ENCODE data around the gene VPS51. TPM values are rescaled to one million over a fixed set of nuclear protein-coding genes. Genes with fewer than 3 reads are reported as not detected.

VPS51 gene
- total RNA-seq, 4 donors from 2014 or later: 280 to 636 (median 416) TPM

- Histone ChIP-seq H3K4me1 (peaks cover 0 to 6% (median 0%) of the 10 kb centered on the region in 4 donors), H3K36me3 (no peaks in the 10 kb centered on the region), H3K27me3 (no peaks in the 10 kb centered on the region), H3K27ac (peak overlapping the region in 2 of 4 donors; percentile 18 to 22), H3K9me3 (no peaks in the 10 kb centered on the region), H3K4me3 (no peak overlapping the region)
- no peak for DNase-seq
- TF ChIP-seq CTCF (IDR thresholded peaks at IDR 0.05) (no peak), POLR2A (IDR thresholded peaks at IDR 0.05) (no peak)
Observed at GRCh38 chr11:65066315-65066714, 29.7 kb upstream of the VPS51 start.

GRCh38 chr11:65066805-65067291 lies 29.2 kb upstream of the VPS51 start:
- H3K4me1 ChIP-seq: peaks cover 0 to 6% (median 0%) of the 10 kb centered on the region in 4 donors
- no peak for DNase-seq
- H3K27ac ChIP-seq: no peak overlapping the region
- H3K4me3 ChIP-seq: no peak overlapping the region
- H3K9me3 ChIP-seq: no peaks in the 10 kb centered on the region
- H3K36me3 ChIP-seq: no peaks in the 10 kb centered on the region
- TF ChIP-seq CTCF (IDR thresholded peaks at IDR 0.05) (no peak), POLR2A (IDR thresholded peaks at IDR 0.05) (no peak)
- no peaks in the 10 kb centered on the region for H3K27me3 ChIP-seq

- Histone ChIP-seq H3K36me3 (no peaks in the 10 kb centered on the region), H3K4me3 (no peak overlapping the region), H3K27me3 (no peaks in the 10 kb centered on the region), H3K9me3 (no peaks in the 10 kb centered on the region), H3K4me1 (peaks cover 0 to 6% (median 0%) of the 10 kb centered on the region in 4 donors), H3K27ac (no peak overlapping the region)
- no peak for DNase-seq
- TF ChIP-seq POLR2A (IDR thresholded peaks at IDR 0.05) (no peak), CTCF (IDR thresholded peaks at IDR 0.05) (no peak)
Observed at GRCh38 chr11:65067446-65067845, 28.6 kb upstream of the VPS51 start.

- no peak for TF ChIP-seq POLR2A (IDR thresholded peaks at IDR 0.05)
- no peak for TF ChIP-seq CTCF (IDR thresholded peaks at IDR 0.05)
- Histone ChIP-seq H3K27me3 (no peaks in the 10 kb centered on the region), H3K4me3 (no peak overlapping the region), H3K36me3 (no peaks in the 10 kb centered on the region), H3K4me1 (peaks cover 0 to 6% (median 0%) of the 10 kb centered on the region in 4 donors), H3K27ac (no peak overlapping the region), H3K9me3 (no peaks in the 10 kb centered on the region)
- DNase-seq: no peak
Observed at GRCh38 chr11:65069217-65069616, 26.8 kb upstream of the VPS51 start.

- Histone ChIP-seq H3K27me3 (no peaks in the 10 kb centered on the region), H3K9me3 (no peaks in the 10 kb centered on the region), H3K27ac (no peak overlapping the region), H3K4me1 (no peaks in the 10 kb centered on the region), H3K4me3 (no peak overlapping the region), H3K36me3 (no peaks in the 10 kb centered on the region)
- TF ChIP-seq CTCF (IDR thresholded peaks at IDR 0.05): no peak
- DNase-seq: no peak
Observed at GRCh38 chr11:65071907-65072630, 23.9 kb upstream of the VPS51 start.
